NOMO-1 treated with dmso at 0.1 percent for 144 hours (cell line): ENCODE measurements around the gene SMG6.
"Not testable (repeated sequence)": the region's sequence is repeated elsewhere in the genome, so short reads cannot be mapped to it uniquely, and the experiment has no call there.

Source experiments
- DNase-seq: peaks from one replicate; lab custom pipeline; 2025; ENCODE audit not compliant: unreplicated experiment; lab: John Stamatoyannopoulos, UW

SMG6 gene

DNA sequence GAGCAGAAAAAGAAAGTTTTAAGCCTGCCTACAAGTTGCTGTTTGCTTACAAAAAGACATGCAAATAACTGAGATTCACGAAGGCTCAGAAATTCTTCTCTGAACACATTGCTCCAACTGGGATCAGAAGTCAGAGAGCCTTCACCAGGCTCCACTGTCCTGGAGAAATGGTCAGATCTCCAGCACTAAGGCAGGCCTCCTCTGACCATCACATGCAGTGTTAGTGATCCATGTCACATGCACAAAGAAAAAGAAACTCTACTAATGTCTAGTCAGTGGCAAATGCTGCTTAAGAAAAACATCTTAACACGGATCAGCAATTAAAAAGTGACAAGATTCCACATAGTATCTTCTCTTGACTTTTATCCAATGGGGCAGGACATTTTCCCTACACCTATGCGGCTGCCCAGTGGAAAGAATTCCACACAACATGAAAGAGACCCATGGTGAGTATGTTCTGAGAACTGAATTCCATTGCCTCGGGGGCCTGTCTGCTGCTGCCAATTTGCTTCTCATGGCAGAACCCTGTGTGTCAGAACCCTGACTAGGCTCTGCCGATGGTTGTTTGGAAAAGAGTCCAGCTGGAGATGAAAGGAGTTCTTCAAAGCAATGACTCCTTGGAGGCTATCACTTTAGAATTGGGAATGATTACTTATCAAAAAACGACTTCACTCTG, 152.1 kb downstream of the SMG6 start:
- DNase-seq: no peak

- no peak for DNase-seq
These were observed 152.8 kb downstream of the SMG6 start for GRCh38 chr17:2150806-2151205.

DNA sequence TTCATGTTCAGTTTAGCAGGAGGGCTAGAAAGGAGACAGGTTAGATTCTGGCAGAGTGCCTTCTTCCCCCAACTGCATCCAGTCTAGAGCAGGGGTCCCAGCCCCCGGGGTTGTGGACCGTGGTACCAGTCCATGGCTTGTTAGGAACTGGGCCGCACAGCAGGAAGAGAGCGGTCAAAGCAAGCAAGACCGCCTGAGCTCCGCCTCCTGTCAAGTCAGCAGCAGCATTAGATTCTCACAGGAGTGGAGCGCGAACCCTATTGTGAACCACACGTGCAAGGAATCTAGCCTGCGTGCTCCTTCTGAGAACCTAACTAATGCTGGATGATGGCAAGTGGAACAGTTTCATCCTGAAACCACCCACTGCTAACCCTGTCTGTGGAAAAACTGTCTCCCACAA, 153.7 kb downstream of the SMG6 start:
- no peak for DNase-seq

DNA sequence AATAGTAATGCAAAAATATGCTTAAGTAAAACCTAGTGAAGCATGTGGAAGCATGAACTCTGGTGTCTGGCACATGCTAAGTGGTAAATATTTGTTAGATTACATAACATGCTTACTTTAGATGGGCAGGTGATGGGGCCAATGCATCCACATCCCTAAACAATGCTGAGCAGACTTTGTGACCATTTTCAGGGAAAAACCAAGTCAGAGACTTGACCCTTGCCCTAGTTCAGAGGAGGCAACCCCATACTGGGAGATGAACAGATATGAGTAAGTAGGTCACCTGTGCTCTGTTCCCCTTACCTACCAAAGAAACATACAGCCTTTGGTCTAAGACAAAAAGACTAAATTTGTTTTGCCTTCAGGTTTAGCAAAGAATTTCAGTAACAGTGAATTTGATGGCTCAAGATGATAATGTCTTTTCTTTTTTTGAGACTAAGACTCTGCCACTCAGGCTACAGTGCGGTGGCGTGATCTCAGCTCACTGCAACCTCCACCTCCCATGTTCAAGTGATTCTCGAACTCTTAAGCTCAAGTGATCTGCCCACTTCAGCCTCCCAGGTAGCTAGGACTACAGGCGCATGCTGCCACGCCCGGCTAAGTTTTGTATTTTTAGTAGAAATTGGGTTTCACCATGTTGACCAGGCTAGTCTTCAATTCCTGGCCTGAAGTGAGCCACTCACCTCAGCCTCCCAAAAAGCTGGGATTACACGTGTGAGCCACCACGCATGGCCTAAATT, 157.3 kb downstream of the SMG6 start:
- no peak for DNase-seq

DNA sequence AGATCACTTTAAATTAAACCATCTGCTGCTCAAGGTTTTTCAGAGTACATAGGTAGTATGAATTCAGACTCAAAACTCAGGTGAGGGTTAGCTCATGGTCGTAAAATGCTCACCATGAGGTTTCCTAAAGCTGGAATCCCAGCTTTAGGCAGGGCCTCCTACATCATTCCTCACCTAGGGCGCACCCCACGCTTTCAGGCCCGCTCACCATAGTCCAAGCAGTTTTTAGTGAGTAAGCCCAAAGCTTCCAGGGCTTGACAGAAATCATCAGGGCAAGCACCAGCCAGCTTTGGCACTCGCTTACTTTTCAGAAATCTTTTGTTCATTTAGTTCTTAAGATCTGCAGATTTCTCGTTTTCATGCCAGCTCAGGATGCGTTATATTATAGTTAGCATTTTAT, 158.9 kb downstream of the SMG6 start:
- DNase-seq: no peak

GRCh38 chr17:2143332-2143731, 160.3 kb downstream of the SMG6 start:
- DNase-seq: no peak

- not testable (repeated sequence) for DNase-seq
These were observed 160.9 kb downstream of the SMG6 start for GRCh38 chr17:2142682-2143081.

- no peak for DNase-seq
These were observed 162.9 kb downstream of the SMG6 start for GRCh38 chr17:2140683-2141082.

DNA sequence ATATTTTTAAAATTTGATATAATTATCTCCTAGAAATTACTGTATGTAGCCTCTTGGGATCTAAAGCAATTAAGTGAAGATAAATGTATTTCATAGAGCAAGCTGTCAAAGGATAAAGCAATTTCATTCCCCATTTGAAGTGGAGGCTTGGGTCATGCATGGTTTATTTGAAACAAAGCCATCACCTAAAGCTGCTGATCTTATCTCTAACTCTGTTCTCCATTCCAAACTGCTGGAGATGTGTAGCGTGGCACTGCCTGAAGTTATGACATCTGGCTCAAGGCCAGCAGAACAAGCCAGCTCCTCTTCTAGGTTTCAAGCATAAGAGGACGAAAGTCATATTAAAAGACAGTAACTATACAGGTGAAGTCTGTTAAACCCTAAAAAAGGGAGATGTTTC, 164.8 kb downstream of the SMG6 start:
- DNase-seq: no peak

- DNase-seq: no peak
These were observed 165.3 kb downstream of the SMG6 start for GRCh38 chr17:2138318-2138717.

- peak; percentile 18 for DNase-seq
These were observed 166.1 kb downstream of the SMG6 start for GRCh38 chr17:2137342-2138098.

DNA sequence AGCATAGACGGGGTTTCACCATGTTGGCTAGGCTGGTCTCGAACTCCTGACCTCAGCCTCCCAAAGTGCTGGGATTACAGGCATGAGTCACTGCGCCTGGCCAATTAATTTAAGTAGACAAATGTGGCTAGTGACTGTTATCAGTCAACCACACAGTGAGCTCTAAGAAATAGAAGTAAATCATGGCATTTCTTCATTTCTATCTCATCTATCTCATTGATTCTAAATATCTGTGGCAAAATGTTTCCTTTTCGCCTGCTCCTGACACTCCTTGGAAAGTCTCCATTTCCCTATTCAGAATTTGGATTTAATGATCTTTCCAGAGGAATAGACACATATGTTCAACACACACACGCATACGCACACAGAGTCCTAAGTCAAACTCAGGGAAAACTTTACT, 167.3 kb downstream of the SMG6 start:
- no peak for DNase-seq

GRCh38 chr17:2128011-2128410, 175.6 kb downstream of the SMG6 start:
- DNase-seq: no peak

GRCh38 chr17:2125013-2125535, 178.5 kb downstream of the SMG6 start:
- DNase-seq: no peak

DNA sequence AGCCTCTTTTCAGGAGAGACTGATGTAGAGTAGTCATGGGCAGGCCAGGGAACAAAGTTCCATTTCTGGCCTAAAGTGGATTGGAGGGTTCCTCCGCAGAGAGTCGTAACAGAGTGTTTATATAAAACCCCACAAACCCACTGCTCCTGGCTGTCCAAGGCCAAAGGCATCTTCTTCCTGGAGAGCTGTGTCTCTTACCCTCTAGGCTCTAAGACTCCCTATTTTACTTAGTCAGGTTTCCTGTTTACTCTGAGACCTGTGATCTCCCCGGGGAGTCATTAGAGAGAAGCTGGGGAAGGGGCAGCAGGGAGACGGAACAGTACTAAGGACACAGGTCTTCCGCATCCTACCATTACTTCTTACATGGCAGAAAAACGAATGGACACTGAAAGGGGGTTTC, 179.2 kb downstream of the SMG6 start:
- DNase-seq: no peak

- peak; percentile 74 for DNase-seq
These were observed 180.0 kb downstream of the SMG6 start for GRCh38 chr17:2123375-2124251.

DNA sequence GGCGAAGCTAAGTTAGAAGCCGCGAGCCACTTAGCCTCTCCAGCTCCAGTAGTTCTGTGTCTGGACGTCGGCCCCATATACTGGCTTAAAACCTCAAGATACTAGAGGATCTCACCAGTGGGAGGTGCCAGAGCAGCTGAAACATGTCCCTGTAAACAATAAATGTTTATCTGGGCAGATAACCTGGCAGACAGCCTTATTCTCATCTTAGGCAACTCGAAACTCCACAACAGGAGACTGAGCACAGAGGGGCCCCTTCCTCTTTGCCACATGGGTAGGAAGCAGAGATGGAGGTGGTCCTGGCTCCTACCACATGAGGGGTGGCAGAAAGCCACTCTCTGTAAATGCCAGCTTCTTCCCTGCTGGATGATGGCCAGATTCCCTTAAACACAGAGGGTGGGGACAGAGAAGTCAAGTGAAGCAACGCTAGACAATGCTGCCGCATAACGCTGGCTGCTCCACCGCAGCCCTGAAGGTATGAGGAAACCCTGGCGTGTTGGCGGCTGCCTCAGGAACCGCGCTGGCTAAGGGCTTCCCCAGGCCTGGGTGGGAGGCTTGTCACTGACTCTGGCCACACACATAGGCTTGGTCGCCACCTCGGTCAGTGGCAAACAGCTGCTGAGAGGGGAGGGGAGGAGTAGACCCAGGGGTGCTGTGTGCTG, 180.8 kb downstream of the SMG6 start:
- peak; percentile 57 for DNase-seq

- peak; percentile 58 for DNase-seq
These were observed 182.8 kb downstream of the SMG6 start for GRCh38 chr17:2120586-2121335.

GRCh38 chr17:2113279-2113622, 190.3 kb downstream of the SMG6 start:
- DNase-seq: no peak

- DNase-seq: no peak
These were observed 191.9 kb downstream of the SMG6 start for GRCh38 chr17:2111691-2112090.
